GM12878 (cell line): ENCODE measurements around the gene CDC25A.

ENCODE experiments used
- CREB1 ChIP-seq: IDR thresholded peaks from 2 replicates; pipeline ENCODE4 v1.6.1; 2012; ENCODE audit warnings: low read depth, mild to moderate bottlenecking, inconsistent platforms
- GABPA ChIP-seq: IDR thresholded peaks from 2 replicates; pipeline ENCODE4 v1.6.1; 2014; ENCODE audit warnings: antibody characterized with exemption, low read depth, mild to moderate bottlenecking, inconsistent platforms
- HDAC6 ChIP-seq: fragments of 200-600 bp; sonication (generic); IDR thresholded peaks from one replicate; pipeline ENCODE4 v1.8.0; 2017; ENCODE audit warnings: antibody characterized with exemption; ENCODE audit not compliant: unreplicated experiment
- KLF5 ChIP-seq: fragments of 450-650 bp; IDR thresholded peaks from 2 replicates; pipeline ENCODE4 v1.6.1; 2014; ENCODE audit warnings: mild to moderate bottlenecking; ENCODE audit not compliant: partially characterized antibody
- MTA2 ChIP-seq: fragments of 450-650 bp; IDR thresholded peaks from 2 replicates; pipeline ENCODE4 v1.6.1; 2016; ENCODE audit warnings: low read depth, mild to moderate bottlenecking, moderate library complexity
- MYC ChIP-seq: IDR thresholded peaks from 2 replicates; pipeline ENCODE4 v1.6.1; 2011; ENCODE audit warnings: mild to moderate bottlenecking, low read length, moderate library complexity, inconsistent platforms; ENCODE audit not compliant: insufficient read depth, insufficient replicate concordance, insufficient read length, severe bottlenecking
- NFXL1 ChIP-seq: fragments of 450-650 bp; IDR thresholded peaks from 2 replicates; pipeline ENCODE4 v1.6.1; 2017; ENCODE audit warnings: antibody characterized with exemption, mild to moderate bottlenecking, borderline replicate concordance
- SREBF2 ChIP-seq: IDR thresholded peaks from 2 replicates; pipeline ENCODE4 v1.6.1; 2012; ENCODE audit warnings: mild to moderate bottlenecking, low read length
- STAT1 ChIP-seq: fragments of 450-650 bp; conservative IDR thresholded peaks from 2 replicates; pipeline ENCODE4 v1.6.1; 2014; ENCODE audit warnings: antibody characterized with exemption, mild to moderate bottlenecking
- TAF1 ChIP-seq: IDR thresholded peaks from 2 replicates; pipeline ENCODE4 v1.6.1; 2011; ENCODE audit warnings: mild to moderate bottlenecking, low read depth, low read length, borderline replicate concordance
- ZNF274 ChIP-seq: IDR thresholded peaks from one replicate; pipeline ENCODE4 v1.8.0; 2011; ENCODE audit not compliant: insufficient read length, insufficient read depth
- TF ChIP-seq, protein P1 (sequence below), 3 experiments: IDR thresholded peaks in 2 of 3; conservative IDR thresholded peaks in 1 of 3; 2 replicates each; pipeline ENCODE4 v1.5.1; 2011; ENCODE audit warnings: low read depth in 3 of 3, low read length in 3 of 3, mild to moderate bottlenecking in 3 of 3, control low read depth in 2 of 3, moderate library complexity in 2 of 3, inconsistent platforms in 1 of 3, mixed read lengths in 1 of 3; ENCODE audit not compliant: control insufficient read depth in 2 of 3, insufficient read depth in 1 of 3; ENCODE audit errors: extremely low read depth in 1 of 3
- TF ChIP-seq, protein P2 (sequence below): IDR thresholded peaks from 2 replicates; pipeline ENCODE4 v1.6.1; 2011; ENCODE audit warnings: mild to moderate bottlenecking, low read depth, low read length, moderate library complexity; ENCODE audit not compliant: insufficient replicate concordance

DNA sequence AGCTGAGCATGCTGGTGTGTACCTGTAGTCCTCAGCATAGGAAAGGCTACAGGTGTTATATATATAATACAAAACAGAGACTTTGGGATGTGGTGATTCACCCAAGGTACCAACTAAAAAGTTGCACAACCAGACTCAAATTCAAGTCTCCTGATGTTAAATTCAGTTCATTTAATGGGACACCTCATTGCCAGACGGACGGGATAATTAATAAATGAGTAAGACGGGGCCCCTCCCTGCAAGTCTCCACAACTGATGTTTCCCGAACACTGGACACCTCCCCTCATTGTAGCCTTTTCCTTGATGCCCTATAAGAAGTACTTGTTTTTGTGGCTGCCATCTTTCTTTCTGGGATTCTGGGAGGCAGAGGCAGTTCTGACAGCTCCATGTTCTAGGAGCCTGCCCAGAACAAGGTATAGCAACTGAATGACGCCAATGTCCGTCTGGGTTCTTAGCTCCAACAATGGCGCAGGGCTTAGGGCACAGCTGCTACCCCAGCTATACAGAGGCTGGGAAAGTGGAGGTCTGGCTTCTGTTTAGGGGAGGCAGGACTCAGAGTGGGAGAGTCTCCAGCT, 50.7 kb downstream of the CDC25A start:
- TF ChIP-seq ZNF274 (no peak), MYC (no peak), SREBF2 (no peak), KLF5 (no peak), GABPA (no peak), CREB1 (no peak), STAT1 (no peak), TAF1 (no peak), HDAC6 (no peak), NFXL1 (no peak), MTA2 (no peak)
- TF ChIP-seq, protein P1, sequence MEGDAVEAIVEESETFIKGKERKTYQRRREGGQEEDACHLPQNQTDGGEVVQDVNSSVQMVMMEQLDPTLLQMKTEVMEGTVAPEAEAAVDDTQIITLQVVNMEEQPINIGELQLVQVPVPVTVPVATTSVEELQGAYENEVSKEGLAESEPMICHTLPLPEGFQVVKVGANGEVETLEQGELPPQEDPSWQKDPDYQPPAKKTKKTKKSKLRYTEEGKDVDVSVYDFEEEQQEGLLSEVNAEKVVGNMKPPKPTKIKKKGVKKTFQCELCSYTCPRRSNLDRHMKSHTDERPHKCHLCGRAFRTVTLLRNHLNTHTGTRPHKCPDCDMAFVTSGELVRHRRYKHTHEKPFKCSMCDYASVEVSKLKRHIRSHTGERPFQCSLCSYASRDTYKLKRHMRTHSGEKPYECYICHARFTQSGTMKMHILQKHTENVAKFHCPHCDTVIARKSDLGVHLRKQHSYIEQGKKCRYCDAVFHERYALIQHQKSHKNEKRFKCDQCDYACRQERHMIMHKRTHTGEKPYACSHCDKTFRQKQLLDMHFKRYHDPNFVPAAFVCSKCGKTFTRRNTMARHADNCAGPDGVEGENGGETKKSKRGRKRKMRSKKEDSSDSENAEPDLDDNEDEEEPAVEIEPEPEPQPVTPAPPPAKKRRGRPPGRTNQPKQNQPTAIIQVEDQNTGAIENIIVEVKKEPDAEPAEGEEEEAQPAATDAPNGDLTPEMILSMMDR (IDR thresholded peaks at IDR 0.05 in 2 of 3, conservative IDR thresholded peaks at IDR 0.05 in 1 of 3; ENCODE audit: control insufficient read depth in 2 of 3, extremely low read depth in 1 of 3, insufficient read depth in 1 of 3, low read depth in 3 of 3, low read length in 3 of 3): no peak
- TF ChIP-seq, protein P2, sequence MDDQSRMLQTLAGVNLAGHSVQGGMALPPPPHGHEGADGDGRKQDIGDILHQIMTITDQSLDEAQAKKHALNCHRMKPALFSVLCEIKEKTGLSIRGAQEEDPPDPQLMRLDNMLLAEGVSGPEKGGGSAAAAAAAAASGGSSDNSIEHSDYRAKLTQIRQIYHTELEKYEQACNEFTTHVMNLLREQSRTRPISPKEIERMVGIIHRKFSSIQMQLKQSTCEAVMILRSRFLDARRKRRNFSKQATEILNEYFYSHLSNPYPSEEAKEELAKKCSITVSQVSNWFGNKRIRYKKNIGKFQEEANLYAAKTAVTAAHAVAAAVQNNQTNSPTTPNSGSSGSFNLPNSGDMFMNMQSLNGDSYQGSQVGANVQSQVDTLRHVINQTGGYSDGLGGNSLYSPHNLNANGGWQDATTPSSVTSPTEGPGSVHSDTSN: no peak
